Brain microvascular endothelial cell (primary cell): Measurements from ENCODE around the gene PSMB11.

Experiments used
- DNase-seq: peaks from one replicate; pipeline ENCODE4 v3.0.0-alpha.2; 2020
- H3K27ac ChIP-seq: fragments of 250-450 bp; sonication (Bioruptor Pico); 2 replicates; pipeline ENCODE4 v1.5.1; 2020; ENCODE audit warnings: mild to moderate bottlenecking, moderate library complexity
- H3K27me3 ChIP-seq: fragments of 250-450 bp; sonication (Bioruptor Pico); replicated peaks from 2 replicates; pipeline ENCODE4 v1.5.1; 2020; ENCODE audit warnings: mild to moderate bottlenecking
- H3K36me3 ChIP-seq: fragments of 250-450 bp; sonication (Bioruptor Pico); replicated peaks from 2 replicates; pipeline ENCODE4 v1.5.1; 2020; ENCODE audit warnings: mild to moderate bottlenecking
- H3K4me3 ChIP-seq: 2 replicates; pipeline ENCODE4 v1.5.1; 2011; ENCODE audit warnings: low read depth, mild to moderate bottlenecking, control low read depth, low read length, moderate library complexity
- CTCF ChIP-seq: IDR thresholded peaks from 2 replicates; pipeline ENCODE4 v1.5.1; 2011; ENCODE audit warnings: low read depth, mild to moderate bottlenecking, moderate library complexity, low read length, control low read depth, inconsistent platforms; ENCODE audit errors: missing control alignments
- in situ Hi-C: cut with HindIII; loops from 2 replicates; pipeline ENCODE4 v1.10.0; 2017; ENCODE audit warnings: low sequenced_read_pairs, low pct_ligation_motif_present

Gene PSMB11

GRCh38 chr14:23057757-23058653 is 16.0 kb downstream of the PSMB11 start:
- Histone ChIP-seq H3K4me3 (peak overlapping the region; percentile 56), H3K27ac (no peak overlapping the region), H3K36me3 (peaks cover 40% of the 10 kb centered on the region), H3K27me3 (no peaks in the 10 kb centered on the region)
- in situ Hi-C loops: no loop called here
- peak; percentile 58 for DNase-seq
- peak; percentile 97 for TF ChIP-seq CTCF

- in situ Hi-C loops: no loop called here
- H3K36me3 ChIP-seq: peaks cover 48% of the 10 kb centered on the region
- no peak for TF ChIP-seq CTCF
- H3K27ac ChIP-seq: no peak overlapping the region
- no peaks in the 10 kb centered on the region for H3K27me3 ChIP-seq
- H3K4me3 ChIP-seq: no peak overlapping the region
- no peak for DNase-seq
Observed at GRCh38 chr14:23058654-23059504, 16.9 kb downstream of the PSMB11 start.

GRCh38 chr14:23060536-23061260 is 18.7 kb downstream of the PSMB11 start:
- Histone ChIP-seq H3K4me3 (no peak overlapping the region), H3K27ac (no peak overlapping the region), H3K27me3 (no peaks in the 10 kb centered on the region), H3K36me3 (peaks cover 66% of the 10 kb centered on the region)
- TF ChIP-seq CTCF: no peak
- in situ Hi-C loops: no loop called here
- DNase-seq: no peak

GRCh38 chr14:23062002-23062401 is 20.0 kb downstream of the PSMB11 start:
- Histone ChIP-seq H3K27ac (peak overlapping the region; percentile 12), H3K36me3 (peaks cover 77% of the 10 kb centered on the region), H3K4me3 (no peak overlapping the region), H3K27me3 (no peaks in the 10 kb centered on the region)
- in situ Hi-C loops: no loop called here
- TF ChIP-seq CTCF: peak; percentile 20
- peak; percentile 96 for DNase-seq

GRCh38 chr14:23063601-23064000 is 21.6 kb downstream of the PSMB11 start:
- TF ChIP-seq CTCF: no peak
- Histone ChIP-seq H3K4me3 (no peak overlapping the region), H3K27ac (no peak overlapping the region), H3K36me3 (peaks cover 86% of the 10 kb centered on the region), H3K27me3 (no peaks in the 10 kb centered on the region)
- in situ Hi-C loops: no loop called here
- no peak for DNase-seq
